ENCODE results near the gene UBR2.
"Not testable (repeated sequence)": the region's sequence is repeated elsewhere in the genome, so short reads cannot be mapped to it uniquely, and the experiment has no call there.

UBR2 gene

GRCh38 chr6:42661540-42662153 is 97.8 kb downstream of the UBR2 start:
- in situ Hi-C loops (cut with HindIII; ENCODE audit: low pct_ligation_motif_present, low pct_unique_long_range_greater_than_20kb, low sequenced_read_pairs) = loop anchor here (25.0 kb wide), 1 partner anchor 201 kb away; no protein-coding TSS in a partner anchor
- DNase-seq = peak; percentile 62

GRCh38 chr6:42664718-42665117 is 100.9 kb downstream of the UBR2 start:
- DNase-seq = no peak
- in situ Hi-C loops (cut with HindIII; ENCODE audit: low pct_ligation_motif_present, low pct_unique_long_range_greater_than_20kb, low sequenced_read_pairs) = loop anchor here (25.0 kb wide), 1 partner anchor 198 kb away; no protein-coding TSS in a partner anchor

DNA sequence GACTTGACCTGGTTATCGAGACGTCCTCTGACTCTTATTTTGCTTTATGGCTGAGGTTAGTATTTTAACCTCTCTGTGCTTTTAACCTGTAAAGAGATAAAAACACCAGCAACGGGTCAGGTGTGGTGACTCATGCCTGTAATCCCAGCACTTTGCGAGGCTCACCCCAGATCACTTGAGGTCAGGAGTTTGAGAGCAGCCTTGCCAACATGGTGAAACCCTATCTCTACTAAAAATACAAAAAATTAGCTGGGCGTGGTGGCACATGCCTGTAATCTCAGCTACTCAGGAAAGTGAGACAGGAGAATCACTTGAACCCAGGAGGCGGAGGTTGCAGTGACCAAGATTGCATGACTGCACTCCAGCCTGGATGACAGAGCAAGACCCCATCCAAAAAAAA is 110.5 kb downstream of the UBR2 start:
- in situ Hi-C loops (cut with HindIII; ENCODE audit: low pct_ligation_motif_present, low pct_unique_long_range_greater_than_20kb, low sequenced_read_pairs) = loop anchor here (25.0 kb wide), 1 partner anchor 188 kb away; no protein-coding TSS in a partner anchor
- not testable (repeated sequence) for DNase-seq

DNA sequence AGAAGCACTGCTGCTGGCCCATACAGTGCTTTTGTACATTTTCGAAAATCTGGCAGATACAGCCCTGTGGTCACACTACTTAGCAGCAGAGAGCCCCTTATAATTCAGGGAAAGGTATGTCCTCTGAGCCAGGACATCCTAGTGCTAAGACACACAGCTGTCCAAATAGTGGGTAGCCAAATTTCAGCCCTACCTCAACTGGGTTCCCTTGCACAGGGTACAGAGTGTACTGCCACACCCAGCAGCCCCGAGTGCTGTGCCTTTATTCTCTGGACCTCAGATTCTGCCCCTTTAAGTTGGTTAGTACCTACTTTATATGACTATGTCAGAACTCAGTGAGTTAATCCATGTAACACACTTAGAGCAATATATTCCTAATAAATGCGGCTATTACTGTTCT is 111.0 kb downstream of the UBR2 start:
- no peak for DNase-seq
- in situ Hi-C loops (cut with HindIII; ENCODE audit: low pct_ligation_motif_present, low pct_unique_long_range_greater_than_20kb, low sequenced_read_pairs) = loop anchor here (25.0 kb wide), 1 partner anchor 188 kb away; no protein-coding TSS in a partner anchor

GRCh38 chr6:42679358-42679757 is 115.5 kb downstream of the UBR2 start:
- in situ Hi-C loops (cut with HindIII; ENCODE audit: low pct_ligation_motif_present, low pct_unique_long_range_greater_than_20kb, low sequenced_read_pairs) = no loop called here
- no peak for DNase-seq

- no peak for DNase-seq
- in situ Hi-C loops (cut with HindIII; ENCODE audit: low pct_ligation_motif_present, low pct_unique_long_range_greater_than_20kb, low sequenced_read_pairs) = no loop called here
These were observed 124.5 kb downstream of the UBR2 start for GRCh38 chr6:42688281-42688680.

DNA sequence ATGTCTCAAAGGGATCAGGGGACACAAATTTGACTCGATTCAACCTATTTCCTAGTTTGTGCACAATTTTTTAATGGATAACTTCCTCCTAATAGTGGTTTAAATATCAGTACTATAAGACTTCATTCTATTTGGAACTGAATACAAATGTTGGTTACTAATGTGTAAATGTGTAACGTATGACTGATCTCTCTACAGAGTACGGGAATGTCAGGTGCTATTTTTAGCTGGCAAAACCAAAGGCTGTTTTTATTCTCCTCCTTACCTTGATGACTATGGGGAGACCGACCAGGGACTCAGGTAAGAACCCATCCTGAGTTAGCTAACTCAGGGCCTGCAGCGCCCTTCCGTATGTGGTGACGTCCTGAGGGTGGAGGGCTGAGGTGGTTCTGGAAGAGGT is 125.5 kb downstream of the UBR2 start:
- in situ Hi-C loops (cut with HindIII; ENCODE audit: low pct_ligation_motif_present, low pct_unique_long_range_greater_than_20kb, low sequenced_read_pairs) = no loop called here
- peak; percentile 47 for DNase-seq

DNA sequence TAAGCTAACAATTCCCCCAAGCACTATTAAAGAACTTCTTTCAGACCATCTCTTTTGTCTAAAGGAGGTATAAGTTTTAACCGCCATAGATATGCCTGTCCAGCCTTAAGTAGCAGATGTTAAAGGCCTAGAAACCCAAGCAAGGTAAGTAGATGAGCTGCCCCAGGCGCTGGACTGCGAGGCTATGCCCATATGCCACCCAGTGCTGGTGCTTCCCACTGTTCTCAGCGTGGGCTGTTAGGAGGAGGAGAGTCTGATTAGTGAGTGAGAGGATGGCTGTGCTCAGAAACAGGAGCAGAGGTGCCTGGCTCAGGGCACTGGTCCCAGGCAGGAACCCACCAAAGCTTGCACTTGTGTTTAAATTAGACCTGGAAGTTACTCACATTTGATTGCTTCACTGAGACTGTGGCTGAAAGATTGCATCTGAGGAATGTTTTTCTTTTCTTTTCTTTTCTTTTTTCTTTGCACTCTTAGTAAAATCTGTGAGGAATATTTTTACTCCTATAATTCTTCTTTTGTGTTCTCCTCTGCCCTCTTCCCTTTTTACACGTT is 126.4 kb downstream of the UBR2 start:
- no peak for DNase-seq
- in situ Hi-C loops (cut with HindIII; ENCODE audit: low pct_ligation_motif_present, low pct_unique_long_range_greater_than_20kb, low sequenced_read_pairs) = no loop called here

- in situ Hi-C loops (cut with HindIII; ENCODE audit: low pct_ligation_motif_present, low pct_unique_long_range_greater_than_20kb, low sequenced_read_pairs) = no loop called here
- DNase-seq = no peak
These were observed 127.0 kb downstream of the UBR2 start for GRCh38 chr6:42690872-42691271.

GRCh38 chr6:42692137-42692911 is 128.5 kb downstream of the UBR2 start:
- in situ Hi-C loops (cut with HindIII; ENCODE audit: low pct_ligation_motif_present, low pct_unique_long_range_greater_than_20kb, low sequenced_read_pairs) = no loop called here
- DNase-seq = peak; percentile 87

DNA sequence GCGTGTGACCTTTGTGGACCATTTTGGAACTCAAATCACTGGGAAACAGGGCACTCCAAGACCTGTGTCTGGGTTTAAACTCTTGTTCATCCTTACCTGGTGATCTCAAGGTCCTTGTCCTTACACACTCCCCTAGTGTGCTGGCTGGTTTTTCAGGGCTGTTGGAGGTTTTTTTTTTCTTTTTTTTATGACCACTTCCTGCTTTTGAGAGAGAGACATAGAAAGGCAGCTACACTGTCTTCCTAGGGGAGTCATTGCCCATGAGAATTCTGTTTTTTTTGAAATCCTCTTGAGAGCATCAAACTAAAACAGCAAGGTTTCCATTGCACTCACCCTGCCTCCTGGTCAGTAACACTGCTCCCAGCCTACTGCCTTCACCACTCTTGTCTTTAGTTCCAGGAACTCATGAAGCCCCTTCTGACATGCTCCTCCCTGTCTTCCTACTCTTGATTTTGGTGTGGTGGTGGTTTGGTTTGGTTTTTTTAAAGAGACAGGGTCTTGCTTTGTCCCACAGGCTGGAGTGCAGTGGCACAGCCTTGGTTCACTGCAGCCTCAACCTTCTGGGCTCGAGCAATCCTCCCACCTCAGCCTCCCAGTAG is 130.0 kb downstream of the UBR2 start:
- no peak for DNase-seq
- in situ Hi-C loops (cut with HindIII; ENCODE audit: low pct_ligation_motif_present, low pct_unique_long_range_greater_than_20kb, low sequenced_read_pairs) = no loop called here

GRCh38 chr6:42694586-42694985 is 130.8 kb downstream of the UBR2 start:
- DNase-seq = no peak
- in situ Hi-C loops (cut with HindIII; ENCODE audit: low pct_ligation_motif_present, low pct_unique_long_range_greater_than_20kb, low sequenced_read_pairs) = no loop called here

- in situ Hi-C loops (cut with HindIII; ENCODE audit: low pct_ligation_motif_present, low pct_unique_long_range_greater_than_20kb, low sequenced_read_pairs) = no loop called here
These were observed 132.9 kb downstream of the UBR2 start for GRCh38 chr6:42696526-42697267.

GRCh38 chr6:42697268-42697655 is 133.4 kb downstream of the UBR2 start:
- DNase-seq = no peak
- in situ Hi-C loops (cut with HindIII; ENCODE audit: low pct_ligation_motif_present, low pct_unique_long_range_greater_than_20kb, low sequenced_read_pairs) = no loop called here

More at GRCh38 chr6:42696526-42697267, 132.9 kb downstream of the UBR2 start:
- no peak for DNase-seq

- in situ Hi-C loops (cut with HindIII; ENCODE audit: low pct_ligation_motif_present, low pct_unique_long_range_greater_than_20kb, low sequenced_read_pairs) = no loop called here
- DNase-seq = no peak
These were observed 134.4 kb downstream of the UBR2 start for GRCh38 chr6:42698217-42698616.

GRCh38 chr6:42702200-42702599 is 138.4 kb downstream of the UBR2 start:
- in situ Hi-C loops (cut with HindIII; ENCODE audit: low pct_ligation_motif_present, low pct_unique_long_range_greater_than_20kb, low sequenced_read_pairs) = no loop called here
- peak; percentile 76 for DNase-seq

DNA sequence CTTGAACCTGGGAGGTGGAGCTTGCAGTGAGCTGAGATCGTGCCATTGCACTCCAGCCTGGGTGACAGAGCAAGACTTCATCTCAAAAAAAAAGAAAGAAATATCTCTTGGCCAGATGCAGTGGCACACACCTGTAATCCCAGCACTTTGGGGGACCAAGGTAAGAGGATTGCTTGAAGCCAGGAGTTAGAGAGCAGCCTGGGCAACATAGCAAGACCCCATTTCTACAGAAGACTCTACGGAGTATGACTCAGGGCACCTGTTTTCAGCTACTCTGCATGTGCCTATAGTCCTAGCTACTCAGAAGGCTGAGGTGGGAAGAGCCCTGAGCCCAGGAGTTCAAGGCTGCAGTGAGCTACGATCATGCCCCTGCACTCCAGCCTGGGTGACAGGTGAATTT is 139.0 kb downstream of the UBR2 start:
- in situ Hi-C loops (cut with HindIII; ENCODE audit: low pct_ligation_motif_present, low pct_unique_long_range_greater_than_20kb, low sequenced_read_pairs); DNase-seq: not testable (repeated sequence)

GRCh38 chr6:42704251-42704936 is 140.6 kb downstream of the UBR2 start:
- DNase-seq = no peak
- in situ Hi-C loops (cut with HindIII; ENCODE audit: low pct_ligation_motif_present, low pct_unique_long_range_greater_than_20kb, low sequenced_read_pairs) = no loop called here

Data from ACHN (cell line).